Measurements from ENCODE around the gene CMTM4.

Gene CMTM4

DNA sequence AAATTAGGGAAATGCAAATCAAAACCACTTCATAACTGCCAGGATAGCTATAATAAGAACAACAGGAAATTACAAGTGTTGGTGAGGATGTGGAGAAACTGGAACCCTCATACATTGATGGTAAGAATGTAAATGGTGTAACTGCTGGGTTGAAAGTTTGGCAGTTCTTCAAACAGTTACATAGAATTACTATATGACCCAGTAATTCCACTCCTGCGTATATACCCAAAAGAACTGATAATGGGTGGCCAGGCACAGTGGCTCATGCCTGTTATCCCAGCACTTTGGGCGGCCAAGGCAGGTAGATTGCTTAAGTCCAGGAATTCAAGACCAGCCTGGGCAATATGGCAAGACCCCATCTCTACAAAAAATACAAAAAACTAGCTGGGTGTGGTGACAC is 4.5 kb upstream of the CMTM4 start:
- TF ChIP-seq, protein P1, sequence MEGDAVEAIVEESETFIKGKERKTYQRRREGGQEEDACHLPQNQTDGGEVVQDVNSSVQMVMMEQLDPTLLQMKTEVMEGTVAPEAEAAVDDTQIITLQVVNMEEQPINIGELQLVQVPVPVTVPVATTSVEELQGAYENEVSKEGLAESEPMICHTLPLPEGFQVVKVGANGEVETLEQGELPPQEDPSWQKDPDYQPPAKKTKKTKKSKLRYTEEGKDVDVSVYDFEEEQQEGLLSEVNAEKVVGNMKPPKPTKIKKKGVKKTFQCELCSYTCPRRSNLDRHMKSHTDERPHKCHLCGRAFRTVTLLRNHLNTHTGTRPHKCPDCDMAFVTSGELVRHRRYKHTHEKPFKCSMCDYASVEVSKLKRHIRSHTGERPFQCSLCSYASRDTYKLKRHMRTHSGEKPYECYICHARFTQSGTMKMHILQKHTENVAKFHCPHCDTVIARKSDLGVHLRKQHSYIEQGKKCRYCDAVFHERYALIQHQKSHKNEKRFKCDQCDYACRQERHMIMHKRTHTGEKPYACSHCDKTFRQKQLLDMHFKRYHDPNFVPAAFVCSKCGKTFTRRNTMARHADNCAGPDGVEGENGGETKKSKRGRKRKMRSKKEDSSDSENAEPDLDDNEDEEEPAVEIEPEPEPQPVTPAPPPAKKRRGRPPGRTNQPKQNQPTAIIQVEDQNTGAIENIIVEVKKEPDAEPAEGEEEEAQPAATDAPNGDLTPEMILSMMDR (IDR thresholded peaks at IDR 0.05; ENCODE audit: low read depth, low read length, missing control alignments): no peak
- no peak for DNase-seq (ENCODE audit: low read depth)
- no peak overlapping the region for H3K4me3 ChIP-seq (ENCODE audit: low read depth, low read length)
- in situ Hi-C loops (cut with HindIII; ENCODE audit: low sequenced_read_pairs): no loop called here

DNA sequence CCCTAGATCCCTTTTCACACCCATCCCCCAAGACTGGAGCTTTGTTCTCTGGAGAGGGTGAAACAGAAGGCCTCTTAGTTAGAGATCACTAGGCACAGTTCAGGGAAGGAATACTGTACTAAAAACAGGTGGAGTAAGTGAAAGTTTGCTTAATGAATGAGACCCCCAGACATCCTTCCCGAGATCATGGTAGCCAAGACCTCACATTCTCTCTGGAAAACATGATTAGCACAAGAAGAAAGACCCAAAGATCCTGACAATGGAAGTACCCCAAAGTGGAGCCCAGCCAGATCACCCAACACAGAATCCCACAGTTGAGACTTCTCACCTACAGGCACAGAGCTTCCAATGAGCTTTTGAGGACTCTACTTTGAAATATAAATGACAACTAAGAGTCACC is 3.4 kb upstream of the CMTM4 start:
- no peak for DNase-seq (ENCODE audit: low read depth)
- H3K4me3 ChIP-seq (ENCODE audit: low read depth, low read length): no peak overlapping the region
- TF ChIP-seq, protein P1 (IDR thresholded peaks at IDR 0.05; ENCODE audit: low read depth, low read length, missing control alignments): no peak
- in situ Hi-C loops (cut with HindIII; ENCODE audit: low sequenced_read_pairs): no loop called here

DNA sequence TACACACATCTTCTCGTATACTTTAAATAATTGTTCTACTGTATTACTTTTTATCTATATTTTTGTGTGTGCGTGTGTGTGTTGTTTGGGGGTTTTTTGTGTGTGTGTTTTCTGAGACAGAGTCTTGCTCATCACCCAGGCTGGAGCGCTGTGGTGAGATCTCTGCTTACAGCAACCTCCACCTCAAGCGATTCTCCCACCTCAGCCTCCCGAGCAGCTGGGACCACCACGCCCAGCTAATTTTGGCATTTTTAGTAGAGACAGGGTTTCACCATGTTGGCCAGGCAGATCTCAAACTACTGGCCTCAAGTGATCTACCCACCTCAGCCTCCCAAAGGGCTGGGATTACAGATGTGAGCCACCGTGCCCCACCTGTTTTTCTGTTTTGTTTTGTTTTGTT is 1.5 kb upstream of the CMTM4 start:
- in situ Hi-C loops (cut with HindIII; ENCODE audit: low sequenced_read_pairs): no loop called here
- TF ChIP-seq, protein P1 (IDR thresholded peaks at IDR 0.05; ENCODE audit: low read depth, low read length, missing control alignments): no peak
- no peak overlapping the region for H3K4me3 ChIP-seq (ENCODE audit: low read depth, low read length)
- no peak for DNase-seq (ENCODE audit: low read depth)

DNA sequence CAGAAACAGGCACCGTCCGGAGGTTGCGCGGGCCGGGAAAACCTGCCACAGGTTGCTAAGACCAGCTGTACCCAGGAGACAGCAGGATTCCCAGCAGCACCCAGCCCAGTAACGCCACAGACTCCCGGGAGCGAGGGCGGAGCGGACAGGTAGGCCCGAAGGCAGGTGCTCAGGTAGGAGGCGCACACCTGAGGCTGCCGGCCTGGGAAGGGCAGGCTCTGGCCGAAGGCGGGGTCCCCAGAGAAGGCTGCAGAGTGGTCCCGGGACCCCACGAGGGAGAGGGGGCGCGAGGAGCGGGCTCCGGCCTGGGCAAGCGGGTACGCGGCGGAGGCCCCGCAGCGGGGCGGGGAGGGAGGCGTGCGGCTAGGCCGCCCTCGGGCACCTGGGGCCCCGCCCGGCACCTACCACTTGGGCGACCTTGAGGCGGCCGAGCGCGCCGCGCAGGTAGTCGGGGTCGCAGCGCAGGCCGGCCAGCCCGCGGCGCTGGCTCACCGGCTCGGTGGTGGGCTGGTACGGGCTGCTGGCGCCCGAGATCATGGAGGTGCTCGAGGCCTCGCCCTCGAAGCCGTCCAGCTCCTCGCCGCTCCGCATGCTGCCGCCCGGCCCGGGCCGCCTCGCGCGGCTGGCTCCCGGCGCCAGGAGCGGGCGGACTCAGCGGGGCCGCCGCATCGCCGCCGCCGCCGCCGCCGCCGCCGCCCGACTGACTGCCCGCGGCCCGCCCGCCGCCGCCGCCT is 441 bp downstream of the CMTM4 start:
- TF ChIP-seq, protein P1 (IDR thresholded peaks at IDR 0.05; ENCODE audit: low read depth, low read length, missing control alignments): no peak
- H3K4me3 ChIP-seq (ENCODE audit: low read depth, low read length): peak overlapping the region; percentile 69
- in situ Hi-C loops (cut with HindIII; ENCODE audit: low sequenced_read_pairs): no loop called here
- DNase-seq (ENCODE audit: low read depth): no peak

DNA sequence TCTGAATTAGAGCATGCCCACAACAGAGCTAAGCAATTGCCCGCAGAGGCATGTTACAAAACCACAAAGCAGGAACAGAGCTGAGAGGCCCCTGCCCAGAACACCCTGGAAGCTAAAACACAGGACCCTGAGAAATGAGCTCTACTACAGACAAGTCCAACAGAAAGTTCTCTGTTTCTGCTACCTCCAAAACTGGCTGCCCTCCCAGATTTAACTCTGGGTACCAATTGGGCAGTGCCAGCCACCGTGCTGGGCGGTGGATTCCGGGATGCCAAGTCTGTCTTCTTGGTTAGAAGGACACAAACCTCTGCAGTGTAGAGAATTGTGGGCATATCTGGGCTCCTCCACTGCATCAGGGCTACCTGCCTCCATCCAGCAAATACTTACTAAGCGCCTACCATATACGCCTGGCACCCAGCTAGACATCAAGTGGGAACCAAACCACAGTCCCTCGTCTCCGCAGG is 1.0 kb downstream of the CMTM4 start:
- TF ChIP-seq, protein P1 (IDR thresholded peaks at IDR 0.05; ENCODE audit: low read depth, low read length, missing control alignments): no peak
- in situ Hi-C loops (cut with HindIII; ENCODE audit: low sequenced_read_pairs): no loop called here

DNA sequence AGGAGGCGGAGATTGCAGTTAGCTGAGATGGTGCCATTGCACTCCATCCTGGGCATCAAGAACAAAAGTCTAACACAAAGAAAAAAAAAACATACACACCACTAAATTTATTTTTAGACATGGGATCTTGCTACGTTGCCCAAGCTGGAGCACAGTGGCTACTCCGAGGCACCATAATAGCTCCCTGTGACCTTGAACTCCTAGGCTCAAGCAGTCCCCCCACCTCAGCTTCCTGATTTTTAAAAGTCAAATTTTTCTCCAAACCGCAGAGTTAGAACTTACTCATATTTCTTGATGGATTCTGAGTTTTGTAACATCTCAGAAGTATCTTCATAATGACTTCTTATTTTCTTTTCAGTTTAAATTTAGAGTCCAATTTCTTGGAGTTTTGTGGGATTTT is 3.4 kb downstream of the CMTM4 start:
- H3K4me3 ChIP-seq (ENCODE audit: low read depth, low read length): no peak overlapping the region
- DNase-seq (ENCODE audit: low read depth): no peak
- in situ Hi-C loops (cut with HindIII; ENCODE audit: low sequenced_read_pairs): no loop called here
- TF ChIP-seq, protein P1 (IDR thresholded peaks at IDR 0.05; ENCODE audit: low read depth, low read length, missing control alignments): no peak

More for the DNA sequence above, 1.0 kb downstream of the CMTM4 start:
- peak overlapping the region; percentile 69 for H3K4me3 ChIP-seq (ENCODE audit: low read depth, low read length)
- DNase-seq (ENCODE audit: low read depth): no peak

Measured in astrocyte of the cerebellum (primary cell).